Femur (tissue), 1 donor: ENCODE measurements around the gene B3GNT9.

Experiments used
- DNase-seq: peaks from one replicate; pipeline ENCODE4 v3.0.0-alpha.2; 2017

B3GNT9 gene

GRCh38 chr16:67166110-67166547 is 15.3 kb upstream of the B3GNT9 start:
- no peak for DNase-seq

- DNase-seq, result no peak
Observed at GRCh38 chr16:67165121-67166078, 14.6 kb upstream of the B3GNT9 start.

- peak; percentile 29 for DNase-seq
Observed at GRCh38 chr16:67164599-67165061, 13.8 kb upstream of the B3GNT9 start, which contains the start of gene HSF4. Gene HSF4, plus strand, starts transcription at chr16:67164745. Its CDS starts 67 bp downstream, at chr16:67164812.

GRCh38 chr16:67163999-67164558 is 13.3 kb upstream of the B3GNT9 start:
- DNase-seq, result peak; percentile 33

GRCh38 chr16:67163164-67163998 is 12.6 kb upstream of the B3GNT9 start:
- DNase-seq, result peak; percentile 34

- DNase-seq, result no peak
Observed at GRCh38 chr16:67162506-67163163, 11.8 kb upstream of the B3GNT9 start.

- no peak for DNase-seq
Observed at GRCh38 chr16:67161595-67162058, 10.8 kb upstream of the B3GNT9 start.

- no peak for DNase-seq
Observed at GRCh38 chr16:67158637-67159600, 8.1 kb upstream of the B3GNT9 start.

GRCh38 chr16:67157892-67158635 is 7.3 kb upstream of the B3GNT9 start:
- no peak for DNase-seq

- DNase-seq, result no peak
Observed at GRCh38 chr16:67157106-67157748, 6.4 kb upstream of the B3GNT9 start.

GRCh38 chr16:67156143-67156844 is 5.5 kb upstream of the B3GNT9 start:
- DNase-seq, result no peak

GRCh38 chr16:67155295-67156142 is 4.7 kb upstream of the B3GNT9 start:
- peak; percentile 85 for DNase-seq

- no peak for DNase-seq
Observed at GRCh38 chr16:67154578-67155294, 3.9 kb upstream of the B3GNT9 start.

- DNase-seq, result peak; percentile 34
Observed at GRCh38 chr16:67151431-67152097, 766 bp upstream of the B3GNT9 start.

GRCh38 chr16:67150047-67150832 is 558 bp downstream of the B3GNT9 start:
- peak; percentile 87 for DNase-seq
